HepG2 (cell line): ENCODE measurements around the gene LRRC45. TPM values are rescaled to one million over a fixed set of nuclear protein-coding genes. Genes with fewer than 3 reads are reported as not detected.

ENCODE experiments used
- AFF4 ChIP-seq: sonication (generic); formaldehyde crosslinking; IDR thresholded peaks from 2 replicates; pipeline ENCODE4 v1.4.0; 2020; ENCODE audit warnings: missing genetic modification reagents
- AGO2 ChIP-seq: fragments of 200-400 bp; formaldehyde crosslinking; optimal IDR thresholded peaks from 2 replicates; pipeline ENCODE3; 2017; ENCODE audit warnings: mild to moderate bottlenecking, low read depth, low read length, moderate library complexity
- AKAP8 ChIP-seq: sonication (generic); formaldehyde crosslinking; IDR thresholded peaks from 2 replicates; pipeline ENCODE4 v1.5.1; 2020; ENCODE audit warnings: mild to moderate bottlenecking, missing genetic modification reagents
- CSRNP1 ChIP-seq: sonication (generic); formaldehyde crosslinking; IDR thresholded peaks from 2 replicates; pipeline ENCODE4 v1.8.1; 2023; ENCODE audit warnings: mild to moderate bottlenecking, missing genetic modification reagents
- HCFC1 ChIP-seq: fragments of 150-350 bp; IDR thresholded peaks from 2 replicates; pipeline ENCODE4 v1.6.1; 2014; ENCODE audit warnings: low read depth, low read length
- HMG20B ChIP-seq: conservative IDR thresholded peaks from 2 replicates; pipeline ENCODE4 v1.6.1; 2016; ENCODE audit warnings: missing genetic modification reagents, missing compliant biosample characterization
- JUN ChIP-seq: sonication (generic); formaldehyde crosslinking; IDR thresholded peaks from 2 replicates; pipeline ENCODE4 v1.4.0; 2020; ENCODE audit warnings: mild to moderate bottlenecking, missing genetic modification reagents
- SATB2 ChIP-seq: sonication (generic); formaldehyde crosslinking; IDR thresholded peaks from 2 replicates; pipeline ENCODE4 v1.5.0; 2020; ENCODE audit warnings: missing genetic modification reagents
- TAF1 ChIP-seq: sonication (generic); formaldehyde crosslinking; IDR thresholded peaks from 2 replicates; pipeline ENCODE4 v1.4.0; 2020; ENCODE audit warnings: missing genetic modification reagents
- ZBTB42 ChIP-seq: sonication (generic); formaldehyde crosslinking; IDR thresholded peaks from 2 replicates; pipeline ENCODE4 v1.5.0; 2020; ENCODE audit warnings: mild to moderate bottlenecking, missing genetic modification reagents
- ZFX ChIP-seq: sonication (generic); formaldehyde crosslinking; IDR thresholded peaks from 2 replicates; pipeline ENCODE4 v1.4.0; 2020; ENCODE audit warnings: mild to moderate bottlenecking, low read depth, missing genetic modification reagents, moderate library complexity
- ZNF274 ChIP-seq: sonication (generic); formaldehyde crosslinking; IDR thresholded peaks from 2 replicates; pipeline ENCODE4 v1.5.1; 2020; ENCODE audit warnings: mild to moderate bottlenecking, missing genetic modification reagents
- ZNF558 ChIP-seq: sonication (generic); formaldehyde crosslinking; IDR thresholded peaks from 2 replicates; pipeline ENCODE4 v1.9.0; 2022; ENCODE audit warnings: mild to moderate bottlenecking, missing genetic modification reagents, borderline replicate concordance
- ZNF616 ChIP-seq: sonication (generic); formaldehyde crosslinking; IDR thresholded peaks from 2 replicates; pipeline ENCODE4 v1.5.0; 2020; ENCODE audit warnings: low read depth, mild to moderate bottlenecking, missing genetic modification reagents
- ZNF780A ChIP-seq: sonication (generic); formaldehyde crosslinking; IDR thresholded peaks from 2 replicates; pipeline ENCODE4 v1.8.0; 2022; ENCODE audit warnings: mild to moderate bottlenecking, missing genetic modification reagents, moderate library complexity
- ZNF790 ChIP-seq: sonication (generic); formaldehyde crosslinking; IDR thresholded peaks from 2 replicates; pipeline ENCODE4 v1.8.0; 2022; ENCODE audit warnings: missing genetic modification reagents, mild to moderate bottlenecking, borderline replicate concordance
- ZNF883 ChIP-seq: sonication (generic); formaldehyde crosslinking; IDR thresholded peaks from 2 replicates; pipeline ENCODE4 v1.5.1; 2020; ENCODE audit warnings: mild to moderate bottlenecking, missing genetic modification reagents; ENCODE audit errors: not compliant biosample characterization
- polyA plus RNA-seq, 8 experiments: library from polyadenylated mRNA; depleted of rRNA in 3 of 8; stranded (reverse) in 7 of 8; unstranded in 1 of 8; fragments of >200 nt; fragmentation: Illumina TruSeq in 4 of 8; extraction: Trizol in 4 of 8; gene quantifications; 2 replicates each; pipeline versions ENCODE4 v1.2.1 to v1.2.3, GENCODE V29; 2011 to 2016; ENCODE audit warnings: low read depth in 4 of 8, missing spikeins in 1 of 8, mixed read lengths in 1 of 8; ENCODE audit not compliant: insufficient read depth in 1 of 8
- total RNA-seq, 5 experiments: library from RNA; depleted of rRNA; stranded (reverse); fragments of >200 nt; fragmentation: Illumina TruSeq; extraction: Trizol; gene quantifications; 2 replicates each; pipeline ENCODE4 v1.2.3, GENCODE V29; 2016; ENCODE audit warnings: low read depth in 1 of 5
- TF ChIP-seq, protein P1 (sequence below): sonication (generic); formaldehyde crosslinking; IDR thresholded peaks from 2 replicates; pipeline ENCODE4 v1.4.0; 2020; ENCODE audit warnings: missing genetic modification reagents
- TF ChIP-seq, protein P2 (sequence below): sonication (generic); formaldehyde crosslinking; IDR thresholded peaks from 2 replicates; pipeline ENCODE4 v1.4.0; 2020; ENCODE audit warnings: missing genetic modification reagents

The LRRC45 gene
- total and polyA plus RNA-seq, 2 of the 13 experiments (the other 11 are each of a cell fraction or from before 2014, with no cell fraction given), result 11.6 to 48.1 TPM

- TF ChIP-seq CSRNP1 (CRISPR knock-in tag), result peak; percentile 54; the same call in 1 of the 2 replicates
- TF ChIP-seq ZNF790 (CRISPR knock-in tag), result no peak
- TF ChIP-seq AFF4, result 0 out of 2 replicates have a peak, but pooled peaks have one; percentile 59
- TF ChIP-seq ZNF616, result 0 out of 2 replicates have a peak, but pooled peaks have one; percentile 47
- peak; percentile 70 for TF ChIP-seq ZNF883 (CRISPR knock-in tag)
- TF ChIP-seq, protein P1, sequence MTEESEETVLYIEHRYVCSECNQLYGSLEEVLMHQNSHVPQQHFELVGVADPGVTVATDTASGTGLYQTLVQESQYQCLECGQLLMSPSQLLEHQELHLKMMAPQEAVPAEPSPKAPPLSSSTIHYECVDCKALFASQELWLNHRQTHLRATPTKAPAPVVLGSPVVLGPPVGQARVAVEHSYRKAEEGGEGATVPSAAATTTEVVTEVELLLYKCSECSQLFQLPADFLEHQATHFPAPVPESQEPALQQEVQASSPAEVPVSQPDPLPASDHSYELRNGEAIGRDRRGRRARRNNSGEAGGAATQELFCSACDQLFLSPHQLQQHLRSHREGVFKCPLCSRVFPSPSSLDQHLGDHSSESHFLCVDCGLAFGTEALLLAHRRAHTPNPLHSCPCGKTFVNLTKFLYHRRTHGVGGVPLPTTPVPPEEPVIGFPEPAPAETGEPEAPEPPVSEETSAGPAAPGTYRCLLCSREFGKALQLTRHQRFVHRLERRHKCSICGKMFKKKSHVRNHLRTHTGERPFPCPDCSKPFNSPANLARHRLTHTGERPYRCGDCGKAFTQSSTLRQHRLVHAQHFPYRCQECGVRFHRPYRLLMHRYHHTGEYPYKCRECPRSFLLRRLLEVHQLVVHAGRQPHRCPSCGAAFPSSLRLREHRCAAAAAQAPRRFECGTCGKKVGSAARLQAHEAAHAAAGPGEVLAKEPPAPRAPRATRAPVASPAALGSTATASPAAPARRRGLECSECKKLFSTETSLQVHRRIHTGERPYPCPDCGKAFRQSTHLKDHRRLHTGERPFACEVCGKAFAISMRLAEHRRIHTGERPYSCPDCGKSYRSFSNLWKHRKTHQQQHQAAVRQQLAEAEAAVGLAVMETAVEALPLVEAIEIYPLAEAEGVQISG, result peak; percentile 38
- TF ChIP-seq ZBTB42 (CRISPR knock-in tag), result no peak; the same call in 1 of the 2 replicates
- TF ChIP-seq ZNF558 (CRISPR knock-in tag), result 0 out of 2 replicates have a peak, but pooled peaks have one; percentile 79
- TF ChIP-seq TAF1 (CRISPR knock-in tag), result peak; percentile 32; the same call in 1 of the 2 replicates
- TF ChIP-seq AKAP8 (CRISPR knock-in tag), result peak; percentile 38; the same call in 1 of the 2 replicates
- TF ChIP-seq SATB2 (CRISPR knock-in tag), result no peak
- peak; percentile 50; the same call in 1 of the 2 replicates for TF ChIP-seq ZNF274
- no peak for TF ChIP-seq HMG20B (CRISPR knock-in tag)
- TF ChIP-seq, protein P2, sequence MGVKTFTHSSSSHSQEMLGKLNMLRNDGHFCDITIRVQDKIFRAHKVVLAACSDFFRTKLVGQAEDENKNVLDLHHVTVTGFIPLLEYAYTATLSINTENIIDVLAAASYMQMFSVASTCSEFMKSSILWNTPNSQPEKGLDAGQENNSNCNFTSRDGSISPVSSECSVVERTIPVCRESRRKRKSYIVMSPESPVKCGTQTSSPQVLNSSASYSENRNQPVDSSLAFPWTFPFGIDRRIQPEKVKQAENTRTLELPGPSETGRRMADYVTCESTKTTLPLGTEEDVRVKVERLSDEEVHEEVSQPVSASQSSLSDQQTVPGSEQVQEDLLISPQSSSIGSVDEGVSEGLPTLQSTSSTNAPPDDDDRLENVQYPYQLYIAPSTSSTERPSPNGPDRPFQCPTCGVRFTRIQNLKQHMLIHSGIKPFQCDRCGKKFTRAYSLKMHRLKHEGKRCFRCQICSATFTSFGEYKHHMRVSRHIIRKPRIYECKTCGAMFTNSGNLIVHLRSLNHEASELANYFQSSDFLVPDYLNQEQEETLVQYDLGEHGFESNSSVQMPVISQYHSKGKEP (CRISPR knock-in tag), result 0 out of 2 replicates have a peak, but pooled peaks have one; percentile 15
- TF ChIP-seq ZNF780A, result no peak
- TF ChIP-seq AGO2, result peak; percentile 99
- no peak for TF ChIP-seq HCFC1
- peak; percentile 70 for TF ChIP-seq ZFX
- peak; percentile 39; the same call in 1 of the 2 replicates for TF ChIP-seq JUN (CRISPR knock-in tag)
These were observed 26.2 kb upstream of the LRRC45 start (continued) for GRCh38 chr17:81996757-81997441.
